CD14-positive monocyte (primary cell): Measurements from ENCODE around the gene SRGAP1. TPM values are rescaled to one million over a fixed set of nuclear protein-coding genes. Genes with fewer than 3 reads are reported as not detected.

ENCODE experiments used
- DNase-seq, 3 donors: peaks; one replicate each; pipeline ENCODE4 v3.0.0-alpha.2; 2011 to 2022
- H2AFZ ChIP-seq: 2 replicates; pipeline ENCODE4 v1.6.0; 2012; ENCODE audit warnings: mild to moderate bottlenecking, low read depth, low read length, inconsistent platforms; ENCODE audit not compliant: insufficient read depth, poor library complexity, severe bottlenecking
- H3K27ac ChIP-seq, 2 donors: 1 replicate in 1 of 2; 2 replicates in 1 of 2; pipeline ENCODE4 v1.5.1; 2012 to 2013; ENCODE audit warnings: low read length in 2 of 2, control low read depth in 1 of 2, inconsistent platforms in 1 of 2, low read depth in 1 of 2, mild to moderate bottlenecking in 1 of 2
- H3K27me3 ChIP-seq, 2 donors: one replicate each; pipeline versions ENCODE4 v1.6.0 to v1.6.1; 2011 to 2013; ENCODE audit warnings: low read length in 2 of 2; ENCODE audit not compliant: control insufficient read depth in 2 of 2, insufficient read depth in 2 of 2
- H3K36me3 ChIP-seq, 2 donors: replicated peaks in 1 of 2; 1 replicate in 1 of 2; 2 replicates in 1 of 2; pipeline versions ENCODE4 v1.5.1 to v1.6.1; 2012 to 2013; ENCODE audit warnings: low read length in 2 of 2, control low read depth in 1 of 2, inconsistent platforms in 1 of 2, mild to moderate bottlenecking in 1 of 2; ENCODE audit not compliant: insufficient read depth in 2 of 2, control insufficient read depth in 1 of 2
- H3K4me1 ChIP-seq, 2 donors: 1 replicate in 1 of 2; 2 replicates in 1 of 2; pipeline versions ENCODE4 v1.5.1 to v1.6.1; 2012 to 2013; ENCODE audit warnings: low read length in 2 of 2, control low read depth in 1 of 2, inconsistent platforms in 1 of 2, mild to moderate bottlenecking in 1 of 2, moderate library complexity in 1 of 2; ENCODE audit not compliant: insufficient read depth in 2 of 2, control insufficient read depth in 1 of 2
- H3K4me2 ChIP-seq: replicated peaks from 2 replicates; pipeline ENCODE3; 2012; ENCODE audit warnings: low read length, moderate library complexity, mild to moderate bottlenecking; ENCODE audit not compliant: poor library complexity, severe bottlenecking; ENCODE audit errors: extremely low read depth
- H3K4me3 ChIP-seq, 3 experiments: fragments of 200-600 bp in 1 of 3; sonication (generic) in 1 of 3; replicated peaks in 1 of 3; 1 replicate in 2 of 3; 2 replicates in 1 of 3; pipeline ENCODE4 v1.5.1; 2011 to 2013; ENCODE audit warnings: low read length in 3 of 3, mild to moderate bottlenecking in 3 of 3, control low read depth in 2 of 3, low read depth in 2 of 3, inconsistent platforms in 1 of 3, moderate library complexity in 1 of 3
- H3K79me2 ChIP-seq: 2 replicates; pipeline ENCODE4 v1.6.0; 2012; ENCODE audit warnings: mild to moderate bottlenecking, control low read depth, inconsistent platforms, low read length, moderate library complexity; ENCODE audit not compliant: insufficient read depth
- H3K9ac ChIP-seq: 2 replicates; pipeline ENCODE4 v1.6.0; 2017; ENCODE audit warnings: low read length, mild to moderate bottlenecking; ENCODE audit not compliant: insufficient read depth, poor library complexity, severe bottlenecking
- H3K9me3 ChIP-seq, 2 donors: replicated peaks in 1 of 2; 1 replicate in 1 of 2; 2 replicates in 1 of 2; pipeline versions ENCODE4 v1.5.1 to v1.6.1; 2012 to 2013; ENCODE audit warnings: low read length in 2 of 2, control low read depth in 1 of 2; ENCODE audit not compliant: control insufficient read depth in 1 of 2, insufficient read depth in 1 of 2
- H4K20me1 ChIP-seq: 2 replicates; pipeline ENCODE4 v1.6.0; 2012; ENCODE audit warnings: mild to moderate bottlenecking, low read length, control low read depth, moderate library complexity; ENCODE audit not compliant: insufficient read depth
- H3K27ac Mint-ChIP-seq, 7 donors: one replicate each; pipeline ENCODE4 v1.8.0; 2020; ENCODE audit warnings: mild to moderate bottlenecking in 7 of 7, mixed read lengths in 7 of 7, moderate library complexity in 6 of 7, inconsistent platforms in 2 of 7
- H3K27me3 Mint-ChIP-seq, 3 donors: one replicate each; pipeline ENCODE4 v1.8.0; 2021 to 2022; ENCODE audit warnings: low read depth in 3 of 3, mild to moderate bottlenecking in 3 of 3, mixed read lengths in 3 of 3, moderate library complexity in 3 of 3, inconsistent platforms in 1 of 3
- H3K36me3 Mint-ChIP-seq, 2 donors: one replicate each; pipeline ENCODE4 v1.8.0; 2020; ENCODE audit warnings: mixed read lengths in 2 of 2, inconsistent platforms in 1 of 2, mild to moderate bottlenecking in 1 of 2
- H3K4me1 Mint-ChIP-seq: one replicate; pipeline ENCODE4 v1.8.0; 2020; ENCODE audit warnings: mild to moderate bottlenecking, mixed read lengths
- H3K4me3 Mint-ChIP-seq, 2 donors: one replicate each; pipeline ENCODE4 v1.8.0; 2020; ENCODE audit warnings: mild to moderate bottlenecking in 2 of 2, mixed read lengths in 2 of 2, moderate library complexity in 1 of 2
- H3K9me3 Mint-ChIP-seq, 7 donors: one replicate each; pipeline ENCODE4 v1.8.0; 2020 to 2022; ENCODE audit warnings: mixed read lengths in 7 of 7, mild to moderate bottlenecking in 6 of 7, moderate library complexity in 6 of 7, inconsistent platforms in 2 of 7
- WGBS: methylation state at CpG from one replicate; pipeline ENCODE4 v1.1.5; 2013; ENCODE audit warnings: missing lambda C conversion rate; ENCODE audit not compliant: insufficient coverage; 5-methylcytosine and 5-hydroxymethylcytosine counted together
- intact Hi-C, 2 donors: fragments of 100-400 bp; cut with micrococcal nuclease; formaldehyde crosslinking; loops; one replicate each; pipeline versions ENCODE4 v1.15.0 to v1.15.1; 2023
- polyA plus RNA-seq, 3 donors: library from polyadenylated mRNA; depleted of rRNA in 1 of 3; unstranded in 2 of 3; stranded (reverse) in 1 of 3; fragments of 300-500 nt in 2 of 3; fragments of >200 nt in 1 of 3; fragmentation: Illumina TruSeq in 2 of 3; gene quantifications; 1 replicate in 2 of 3; 2 replicates in 1 of 3; pipeline ENCODE4 v1.2.3, GENCODE V29; 2012 to 2021
- TF ChIP-seq, protein P1 (sequence below): fragments of 200-600 bp; IDR thresholded peaks from one replicate; pipeline ENCODE4 v1.8.0; 2022; ENCODE audit warnings: antibody characterized with exemption, mild to moderate bottlenecking

SRGAP1 gene
- polyA plus RNA-seq, 3 donors, result 0.05 to 0.52 (median 0.07) TPM

DNA sequence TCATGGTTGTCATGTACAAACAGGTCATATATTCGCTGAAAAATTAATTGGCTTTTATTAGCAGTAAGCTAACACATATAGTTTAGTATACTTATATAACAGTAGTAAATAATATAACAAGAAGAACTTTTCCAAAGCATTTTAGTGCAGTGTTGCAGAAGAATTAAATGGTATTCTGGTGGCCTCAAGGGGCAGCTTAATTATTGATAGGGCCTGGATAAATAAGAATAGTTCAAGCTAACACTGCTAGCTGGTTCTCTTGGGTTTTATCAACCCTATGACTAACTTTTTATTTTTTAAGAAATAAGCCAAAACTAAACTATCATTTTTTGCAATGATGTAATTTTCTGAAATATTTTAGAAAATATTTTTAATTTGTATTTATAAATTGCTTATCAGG, 152.1 kb downstream of the SRGAP1 start:
- Mint-ChIP-seq H3K27me3 (peaks cover 0 to 4% (median 0%) of the 10 kb centered on the region in 3 donors), H3K9me3 (peaks cover 0 to 2% (median 0%) of the 10 kb centered on the region in 7 donors), H3K4me3 (no peak overlapping the region), H3K4me1 (no peaks in the 10 kb centered on the region), H3K36me3 (no peaks in the 10 kb centered on the region), H3K27ac (no peak overlapping the region)
- Histone ChIP-seq H3K79me2 (no peaks in the 10 kb centered on the region), H4K20me1 (no peaks in the 10 kb centered on the region), H3K27ac (no peak overlapping the region), H3K4me3 (no peak overlapping the region), H3K9ac (no peak overlapping the region), H3K9me3 (no peaks in the 10 kb centered on the region), H3K4me1 (no peaks in the 10 kb centered on the region), H2AFZ (no peak overlapping the region), H3K4me2 (no peak overlapping the region), H3K27me3 (no peaks in the 10 kb centered on the region), H3K36me3 (no peaks in the 10 kb centered on the region)
- no CpG with 5 or more reads among the region's 1 CpG for WGBS
- DNase-seq, result no peak
- intact Hi-C loops, result no loop called here
- TF ChIP-seq, protein P1, sequence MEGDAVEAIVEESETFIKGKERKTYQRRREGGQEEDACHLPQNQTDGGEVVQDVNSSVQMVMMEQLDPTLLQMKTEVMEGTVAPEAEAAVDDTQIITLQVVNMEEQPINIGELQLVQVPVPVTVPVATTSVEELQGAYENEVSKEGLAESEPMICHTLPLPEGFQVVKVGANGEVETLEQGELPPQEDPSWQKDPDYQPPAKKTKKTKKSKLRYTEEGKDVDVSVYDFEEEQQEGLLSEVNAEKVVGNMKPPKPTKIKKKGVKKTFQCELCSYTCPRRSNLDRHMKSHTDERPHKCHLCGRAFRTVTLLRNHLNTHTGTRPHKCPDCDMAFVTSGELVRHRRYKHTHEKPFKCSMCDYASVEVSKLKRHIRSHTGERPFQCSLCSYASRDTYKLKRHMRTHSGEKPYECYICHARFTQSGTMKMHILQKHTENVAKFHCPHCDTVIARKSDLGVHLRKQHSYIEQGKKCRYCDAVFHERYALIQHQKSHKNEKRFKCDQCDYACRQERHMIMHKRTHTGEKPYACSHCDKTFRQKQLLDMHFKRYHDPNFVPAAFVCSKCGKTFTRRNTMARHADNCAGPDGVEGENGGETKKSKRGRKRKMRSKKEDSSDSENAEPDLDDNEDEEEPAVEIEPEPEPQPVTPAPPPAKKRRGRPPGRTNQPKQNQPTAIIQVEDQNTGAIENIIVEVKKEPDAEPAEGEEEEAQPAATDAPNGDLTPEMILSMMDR, result no peak

DNA sequence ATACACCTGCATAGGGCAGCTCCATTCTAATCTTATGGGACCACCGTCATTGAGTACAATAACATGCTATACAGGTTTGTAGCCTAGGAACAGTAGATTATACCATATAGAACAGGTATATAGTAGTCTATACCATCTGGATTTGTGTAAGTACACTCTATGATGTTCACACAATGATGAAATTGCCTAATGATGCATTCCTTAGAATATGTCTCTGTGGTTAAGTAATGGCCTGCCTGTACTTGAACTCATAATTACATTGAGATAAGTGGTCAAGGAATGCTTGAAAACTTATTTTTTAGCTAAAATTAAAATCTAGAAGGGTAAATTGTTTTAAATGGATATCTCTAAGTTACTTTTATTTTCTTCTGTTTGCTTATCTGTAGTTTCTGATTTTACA, 152.7 kb downstream of the SRGAP1 start:
- no peak overlapping the region for H3K4me2 ChIP-seq
- intact Hi-C loops, result no loop called here
- no peaks in the 10 kb centered on the region for H3K79me2 ChIP-seq
- H4K20me1 ChIP-seq, result no peaks in the 10 kb centered on the region
- TF ChIP-seq, protein P1, result no peak
- DNase-seq, result no peak
- no peaks in the 10 kb centered on the region for H3K36me3 ChIP-seq
- Mint-ChIP-seq H3K9me3 (peaks cover 0 to 3% (median 0%) of the 10 kb centered on the region in 7 donors), H3K36me3 (no peaks in the 10 kb centered on the region), H3K27ac (no peak overlapping the region), H3K4me1 (no peaks in the 10 kb centered on the region), H3K4me3 (no peak overlapping the region), H3K27me3 (no peaks in the 10 kb centered on the region)
- H3K9me3 ChIP-seq, result no peaks in the 10 kb centered on the region
- H3K9ac ChIP-seq, result no peak overlapping the region
- H2AFZ ChIP-seq, result no peak overlapping the region
- H3K4me1 ChIP-seq, result no peaks in the 10 kb centered on the region
- no peak overlapping the region for H3K27ac ChIP-seq
- no peak overlapping the region for H3K4me3 ChIP-seq
- no CpG with 5 or more reads among the region's 1 CpG for WGBS
- H3K27me3 ChIP-seq, result no peaks in the 10 kb centered on the region
